CD4-positive, alpha-beta T cell treated with Interleukin-21 for 1 hour (primary cell): ENCODE measurements around the gene CDIPT.
A peak's percentile ranks its signal among the peaks of the same experiment; 100 is the strongest.
"Not testable (repeated sequence)": the region's sequence is repeated elsewhere in the genome, so short reads cannot be mapped to it uniquely, and the experiment has no call there.

Source experiments
- DNase-seq: peaks from one replicate; pipeline ENCODE4 v3.0.0-alpha.2; 2020

The CDIPT gene

DNA sequence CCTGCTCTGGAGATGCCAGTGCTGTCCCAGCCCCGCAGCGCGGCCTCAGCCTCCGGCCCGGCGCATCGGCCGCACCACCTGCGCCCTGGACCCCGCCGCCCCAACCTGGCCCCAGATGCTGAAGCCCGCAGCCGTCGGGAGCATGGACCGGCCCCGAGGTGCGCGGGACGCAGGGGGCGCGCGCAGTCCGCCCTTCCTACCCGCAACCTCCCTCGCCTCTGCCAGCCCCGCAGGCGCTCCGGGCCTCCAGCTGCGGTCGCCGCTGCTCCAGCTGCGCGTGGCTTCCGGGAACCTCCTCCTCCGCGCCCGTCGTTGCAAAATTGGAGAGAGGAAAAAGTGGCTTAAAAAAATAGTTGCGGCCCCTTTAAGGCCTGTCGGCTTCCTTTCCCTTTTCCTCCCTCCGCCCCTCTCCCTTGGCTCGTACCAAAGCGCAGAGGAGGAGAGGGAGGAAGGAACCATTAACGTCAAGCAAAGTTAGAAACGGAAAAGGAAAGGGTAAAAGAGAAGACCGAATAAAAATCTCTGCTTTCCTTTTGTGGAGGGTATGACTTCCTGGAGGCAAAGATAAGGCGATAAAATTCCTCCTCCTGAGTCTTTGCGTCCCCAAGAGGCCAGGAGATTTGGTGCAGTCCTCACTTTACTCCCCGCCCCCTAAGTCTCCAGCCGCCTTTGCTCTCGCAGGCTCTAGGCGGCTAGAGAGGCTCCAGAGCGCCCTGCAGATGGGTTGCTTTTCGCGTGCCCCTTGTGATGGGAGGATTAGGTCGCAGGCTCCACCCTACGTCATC is at the start of gene CDIPT:
Gene CDIPT (minus strand): TSS at position 343 of the 785 bp plus-strand sequence. CDS start 369 bp downstream, outside the sequence.
- DNase-seq, result peak; percentile 96

DNA sequence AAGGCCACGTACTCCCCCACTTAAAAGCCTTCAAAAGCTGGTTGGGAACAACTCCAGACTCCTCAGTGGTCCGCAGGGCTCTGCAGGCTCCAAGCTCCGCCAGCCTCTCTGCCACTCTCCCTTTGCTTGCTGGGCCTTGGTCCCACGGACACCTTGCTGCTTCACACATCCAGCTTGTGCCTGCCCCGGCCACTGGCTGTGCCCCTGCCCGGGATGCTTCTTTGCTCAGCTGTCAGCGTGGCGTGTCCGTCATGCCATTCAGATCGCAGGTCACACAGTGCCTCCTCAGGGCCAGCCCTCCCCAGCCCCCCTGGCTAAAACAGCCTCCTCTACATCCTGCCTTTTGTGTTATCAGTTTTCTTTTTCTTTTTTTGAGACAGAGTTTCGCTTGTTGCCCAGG is 49.1 kb upstream of the CDIPT start:
- no peak for DNase-seq

GRCh38 chr16:29911676-29912010 is 48.6 kb upstream of the CDIPT start:
- DNase-seq, result no peak

DNA sequence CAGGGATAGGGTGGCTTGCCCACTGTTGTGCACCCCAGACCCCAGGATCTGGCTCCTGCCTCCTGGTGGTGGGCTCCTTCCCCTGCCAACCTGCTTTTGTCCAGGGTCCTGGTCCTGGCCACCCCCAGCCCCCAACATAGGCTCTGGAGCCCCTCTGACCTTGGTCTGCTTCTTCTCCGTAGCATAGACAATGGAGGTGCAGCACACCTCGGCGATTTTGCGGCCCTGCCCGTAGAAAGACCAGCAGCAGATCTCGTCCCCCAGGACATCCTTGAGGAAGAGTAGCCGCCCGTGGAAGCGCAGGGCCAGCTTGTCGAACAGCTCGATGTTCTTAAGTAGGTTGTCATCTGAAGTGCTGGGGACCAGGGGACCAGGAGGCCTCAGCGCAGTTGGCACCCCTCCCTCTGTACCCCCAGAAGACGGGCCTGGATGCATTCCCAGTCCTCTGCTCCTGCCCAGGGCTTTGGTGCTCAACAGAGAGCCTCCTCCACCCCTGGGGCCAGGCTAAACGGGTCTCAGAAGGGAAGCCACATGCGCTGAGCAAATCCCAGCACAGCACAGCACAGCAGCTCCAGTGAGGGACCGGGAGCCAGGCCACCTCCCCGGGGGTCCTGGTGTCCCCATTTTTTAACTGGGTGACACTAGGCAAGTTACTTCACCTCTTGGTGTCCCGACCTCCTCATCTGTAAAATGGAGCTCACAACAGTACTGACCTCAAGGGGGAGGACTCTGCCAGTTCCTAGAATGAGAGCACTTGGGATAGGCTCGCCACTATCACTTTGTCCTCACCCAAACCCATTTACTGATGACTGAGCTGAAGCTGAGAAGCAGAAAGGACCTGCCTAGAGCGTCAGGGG is 48.0 kb upstream of the CDIPT start:
- no peak for DNase-seq

DNA sequence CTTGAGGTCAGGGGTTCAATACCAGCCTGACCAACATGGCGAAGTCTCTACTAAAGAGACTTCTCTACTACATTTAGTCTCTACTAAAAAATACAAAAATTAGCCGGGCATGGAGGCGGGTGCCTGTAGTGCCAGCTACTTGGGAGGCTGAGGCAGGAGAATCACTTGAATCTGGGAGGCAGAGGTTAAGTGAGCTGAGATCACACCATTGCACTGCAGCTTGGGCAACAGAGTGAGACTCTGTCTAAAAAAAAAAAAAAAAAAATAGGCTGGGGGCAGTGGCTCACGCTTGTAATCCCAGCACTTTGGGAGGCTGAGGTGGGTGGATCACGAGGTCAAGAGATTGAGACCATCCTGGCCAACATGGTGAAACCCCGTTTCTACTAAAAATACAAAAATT is 46.8 kb upstream of the CDIPT start:
- not testable (repeated sequence) for DNase-seq

DNA sequence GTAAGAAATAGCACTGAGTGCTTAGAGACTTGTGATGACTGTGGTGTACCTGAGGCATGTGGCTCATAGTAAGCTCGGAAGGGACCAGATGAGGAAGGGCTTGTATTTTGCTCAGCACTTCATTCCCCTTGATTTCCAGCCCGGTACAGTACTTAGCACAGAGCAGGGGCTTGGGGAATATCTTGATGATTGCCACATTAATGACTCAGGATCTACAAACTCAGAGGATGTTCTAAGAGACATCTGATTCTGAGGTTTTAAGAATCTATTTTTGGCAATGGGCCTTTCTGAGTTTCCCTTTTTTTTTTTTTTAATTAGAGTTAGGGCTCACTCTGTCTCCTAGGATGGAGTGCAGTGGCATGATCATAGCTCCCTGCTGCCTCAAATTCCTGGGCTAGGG is 46.4 kb upstream of the CDIPT start:
- DNase-seq, result no peak

DNA sequence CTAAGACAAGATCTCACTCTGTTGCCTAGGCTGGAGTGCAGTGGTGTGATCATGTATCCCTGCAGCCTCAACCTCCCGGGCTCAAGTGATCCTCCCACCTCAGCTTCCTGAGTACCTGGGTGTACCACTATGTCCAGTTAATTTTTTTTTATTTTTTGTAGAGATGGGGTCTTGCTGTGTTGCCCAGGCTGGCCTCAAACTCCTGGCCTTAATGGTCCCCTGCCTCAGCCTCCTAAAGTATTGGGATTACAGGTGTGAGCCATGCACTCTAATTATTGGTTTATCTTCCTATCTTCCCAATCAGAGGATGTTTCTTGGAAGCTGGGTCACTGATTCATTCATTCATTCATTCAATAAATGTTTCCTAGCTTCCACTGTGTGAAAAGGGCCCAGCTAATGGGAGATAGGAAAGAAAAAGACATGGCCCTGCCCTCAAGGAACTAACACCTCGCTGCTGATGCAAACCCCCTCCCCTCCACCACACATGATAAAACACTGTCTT is 45.7 kb upstream of the CDIPT start:
- no peak for DNase-seq

DNA sequence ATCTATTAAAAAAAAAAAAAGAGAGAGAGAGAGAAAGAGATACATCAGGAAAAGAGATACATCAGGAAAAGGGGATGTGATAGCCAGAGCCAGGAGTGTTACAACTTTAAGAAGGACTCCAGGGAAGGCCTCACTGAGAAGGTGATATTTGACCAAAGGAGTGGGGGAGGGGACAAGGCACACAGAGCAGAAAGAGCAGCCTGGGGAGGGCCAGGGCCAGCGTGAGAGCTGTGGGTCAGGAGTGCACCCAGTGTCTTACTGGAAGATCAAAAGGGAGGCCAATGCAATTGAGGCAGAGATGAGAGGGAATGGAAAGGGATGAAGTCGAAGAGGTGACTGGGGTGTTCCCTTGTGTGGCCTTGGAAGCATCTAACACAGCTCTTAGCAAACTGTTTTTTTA is 44.9 kb upstream of the CDIPT start:
- no peak for DNase-seq

DNA sequence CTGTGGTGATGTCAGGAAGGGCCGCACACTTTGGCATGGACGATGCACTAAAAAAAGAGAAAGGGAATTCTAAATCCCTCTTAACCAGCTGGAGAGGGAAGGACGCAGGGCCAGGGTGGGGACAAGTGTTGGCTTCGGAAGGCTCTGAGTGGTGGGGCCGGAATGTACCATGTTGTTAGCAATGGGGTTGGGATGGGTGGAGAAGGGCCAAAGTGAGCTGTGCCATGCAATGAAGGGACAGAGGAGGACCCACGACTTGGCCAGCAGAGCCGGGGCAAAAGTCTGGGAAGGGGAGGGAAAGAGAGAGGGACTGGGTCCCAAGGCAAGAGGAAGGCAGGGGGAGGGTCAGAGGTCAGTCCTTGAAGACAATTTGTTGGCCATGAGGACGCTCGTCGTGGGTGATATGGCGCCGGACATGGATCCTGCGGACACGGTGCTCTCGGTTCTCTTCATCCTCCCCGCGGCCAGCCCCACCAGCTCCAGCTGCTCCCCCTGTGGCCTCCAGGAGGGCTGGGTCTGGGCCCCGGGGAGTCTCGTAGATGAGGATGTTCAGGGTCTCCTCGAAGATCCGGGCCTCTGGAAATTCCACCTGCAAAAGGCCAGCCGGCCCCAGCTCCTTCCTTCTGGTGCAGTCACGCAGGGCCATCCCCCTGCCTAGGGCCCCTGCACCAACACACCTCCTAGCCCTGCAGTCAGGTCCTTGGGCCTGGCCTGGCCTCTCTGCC is 43.7 kb upstream of the CDIPT start:
- DNase-seq, result no peak

DNA sequence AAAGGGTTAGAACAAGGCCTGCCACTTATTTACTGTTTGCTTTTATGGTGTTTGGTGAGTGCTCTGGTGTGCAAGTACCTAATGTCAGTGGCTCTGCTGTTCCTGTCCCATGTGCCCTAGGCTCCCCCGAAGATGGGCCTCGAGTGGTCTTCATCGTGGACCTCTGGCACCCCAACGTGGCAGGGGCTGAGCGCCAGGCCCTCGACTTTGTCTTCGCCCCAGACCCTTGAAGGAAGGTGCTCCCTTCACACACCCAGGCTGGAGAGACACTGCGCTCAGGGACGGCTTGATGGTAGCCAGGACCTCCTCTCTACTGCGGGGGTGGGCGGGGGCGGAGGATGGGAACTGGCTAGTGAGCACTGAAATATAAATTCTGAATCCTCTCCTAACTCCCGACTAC is 42.6 kb upstream of the CDIPT start:
- DNase-seq, result no peak

GRCh38 chr16:29904947-29905346 is 41.9 kb upstream of the CDIPT start:
- no peak for DNase-seq

DNA sequence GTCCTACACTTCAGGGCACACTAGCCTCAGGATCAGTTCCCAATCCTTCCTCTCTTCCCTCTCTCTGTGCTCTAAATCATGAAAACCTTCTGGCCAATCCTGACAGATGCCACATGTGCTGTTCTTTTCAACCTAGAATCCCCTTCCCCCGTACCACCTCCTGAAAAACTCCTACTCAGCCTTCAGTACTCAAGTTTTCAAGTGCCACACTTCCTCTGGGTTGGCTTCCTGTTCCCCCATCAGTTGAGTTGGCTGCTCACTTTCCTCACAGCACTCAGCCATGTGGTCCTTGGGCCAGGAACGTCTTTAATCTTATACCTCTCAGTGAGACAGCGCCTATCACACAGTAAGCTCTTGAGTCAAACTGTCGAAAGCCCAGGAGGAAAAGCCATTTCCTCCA is 40.6 kb upstream of the CDIPT start:
- no peak for DNase-seq

- DNase-seq, result no peak
Observed at GRCh38 chr16:29901607-29901945, 38.5 kb upstream of the CDIPT start.

DNA sequence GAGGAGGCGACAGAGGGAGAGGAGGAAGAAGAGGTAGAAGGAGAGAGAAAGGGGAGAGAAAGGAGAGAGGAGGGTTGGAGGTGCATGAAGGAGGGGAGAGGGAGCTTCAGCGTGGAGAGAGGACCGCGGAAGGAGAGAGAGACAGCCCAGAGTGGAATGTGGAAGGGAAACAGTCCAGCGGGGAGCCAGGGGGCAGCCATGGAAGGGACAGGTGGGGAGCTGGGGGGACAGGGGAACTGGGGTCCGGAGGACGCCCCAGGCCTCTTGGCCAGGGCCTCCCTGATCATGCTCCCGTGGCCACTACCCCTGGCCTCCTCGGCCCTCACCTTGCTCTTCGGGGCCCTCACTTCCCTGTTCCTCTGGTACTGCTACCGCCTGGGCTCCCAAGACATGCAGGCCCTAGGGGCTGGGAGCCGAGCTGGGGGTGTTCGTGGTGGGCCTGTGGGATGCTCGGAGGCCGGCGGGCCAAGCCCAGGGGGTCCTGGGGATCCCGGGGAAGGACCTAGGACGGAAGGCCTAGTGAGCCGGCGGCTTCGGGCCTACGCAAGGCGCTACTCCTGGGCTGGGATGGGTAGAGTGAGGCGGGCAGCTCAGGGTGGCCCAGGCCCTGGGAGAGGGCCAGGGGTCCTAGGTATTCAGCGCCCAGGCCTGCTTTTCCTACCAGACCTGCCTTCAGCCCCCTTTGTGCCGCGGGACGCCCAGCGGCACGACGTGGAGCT is 38.0 kb upstream of the CDIPT start:
- no peak for DNase-seq

DNA sequence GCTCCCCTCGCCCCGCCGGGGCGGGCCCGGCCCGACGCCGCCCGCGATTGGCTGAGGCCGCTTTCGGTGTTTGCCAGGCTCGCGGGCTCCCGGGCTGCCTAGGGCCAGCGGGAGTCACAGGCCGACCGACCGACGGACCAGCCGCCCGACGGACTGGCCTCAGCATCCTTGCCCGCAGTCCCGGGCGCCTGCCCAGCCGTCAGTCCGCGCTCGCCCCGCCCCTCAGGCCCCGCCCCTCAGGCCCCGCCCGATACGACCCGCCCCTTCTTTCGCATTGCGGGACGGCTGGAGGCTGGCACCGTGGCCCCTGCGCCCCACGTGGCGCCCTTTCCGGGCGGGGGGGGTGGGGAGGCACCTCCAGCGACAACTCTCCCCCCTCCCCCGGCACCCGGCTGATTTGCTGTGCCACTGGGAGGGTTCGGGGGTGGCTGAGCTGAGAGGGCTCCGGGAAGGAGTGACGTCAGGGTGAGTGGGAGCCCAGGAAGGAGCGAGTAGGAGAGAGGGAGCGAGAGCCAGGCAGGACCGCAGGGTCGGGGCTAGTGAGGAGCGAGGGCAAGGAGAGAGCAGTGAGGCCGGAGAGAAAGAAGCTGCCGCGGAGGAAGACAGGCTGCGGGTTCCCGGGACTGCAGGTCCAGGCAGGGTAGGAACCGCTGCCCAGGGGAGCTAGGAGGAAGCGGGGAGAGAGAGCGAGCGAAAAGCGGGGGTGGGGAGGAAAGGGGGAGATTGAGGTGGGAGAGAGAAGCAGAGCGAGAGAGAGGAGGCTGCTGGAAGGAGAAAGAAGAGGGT is 37.3 kb upstream of the CDIPT start, which contains the start of gene ASPHD1:
Gene ASPHD1 (plus strand): TSS at position 387 of the 786 bp plus-strand sequence. CDS start 484 bp downstream, outside the sequence.
- peak; percentile 69 for DNase-seq

- peak; percentile 77 for DNase-seq
Observed at GRCh38 chr16:29899516-29900101, 36.6 kb upstream of the CDIPT start, which contains the start of gene SEZ6L2. SEZ6L2 (minus strand) TSS chr16:29899550; CDS start chr16:29899019, 531 bp downstream.

DNA sequence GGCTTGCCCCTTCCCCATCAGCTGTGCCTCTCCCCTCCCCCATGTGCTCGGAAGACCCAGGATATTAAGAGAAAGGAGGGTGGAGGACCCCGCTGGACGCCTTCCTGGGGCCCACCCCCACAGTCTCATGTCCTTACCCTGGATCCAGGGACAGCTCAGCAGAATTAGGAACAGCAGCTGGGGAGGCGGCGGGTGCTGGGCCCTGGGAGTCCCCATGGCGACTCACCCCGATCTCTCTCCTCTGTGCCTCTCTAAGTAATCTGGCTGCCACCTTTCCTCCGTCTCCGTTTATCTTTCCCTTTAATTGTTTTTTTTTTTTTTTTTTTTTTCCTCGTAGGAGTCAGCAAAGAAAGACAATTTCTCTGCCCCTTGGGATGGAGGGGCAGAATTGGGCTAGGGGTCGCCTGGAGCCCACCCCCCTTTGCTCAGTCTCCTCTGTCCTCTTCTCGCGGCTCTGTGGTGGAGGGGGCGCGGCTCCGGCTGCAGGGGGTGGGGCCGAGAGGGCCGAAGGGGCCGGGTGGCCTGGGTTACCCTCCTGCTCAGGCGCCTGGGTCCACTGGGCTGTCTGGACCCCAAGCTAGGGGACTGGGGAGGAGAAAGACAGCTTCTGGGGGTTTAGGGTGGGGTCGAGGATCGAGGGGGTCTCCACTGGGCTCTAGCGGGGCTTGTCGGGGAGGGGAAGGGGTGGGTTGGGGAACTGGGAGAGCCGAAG is 35.9 kb upstream of the CDIPT start:
- DNase-seq, result no peak

DNA sequence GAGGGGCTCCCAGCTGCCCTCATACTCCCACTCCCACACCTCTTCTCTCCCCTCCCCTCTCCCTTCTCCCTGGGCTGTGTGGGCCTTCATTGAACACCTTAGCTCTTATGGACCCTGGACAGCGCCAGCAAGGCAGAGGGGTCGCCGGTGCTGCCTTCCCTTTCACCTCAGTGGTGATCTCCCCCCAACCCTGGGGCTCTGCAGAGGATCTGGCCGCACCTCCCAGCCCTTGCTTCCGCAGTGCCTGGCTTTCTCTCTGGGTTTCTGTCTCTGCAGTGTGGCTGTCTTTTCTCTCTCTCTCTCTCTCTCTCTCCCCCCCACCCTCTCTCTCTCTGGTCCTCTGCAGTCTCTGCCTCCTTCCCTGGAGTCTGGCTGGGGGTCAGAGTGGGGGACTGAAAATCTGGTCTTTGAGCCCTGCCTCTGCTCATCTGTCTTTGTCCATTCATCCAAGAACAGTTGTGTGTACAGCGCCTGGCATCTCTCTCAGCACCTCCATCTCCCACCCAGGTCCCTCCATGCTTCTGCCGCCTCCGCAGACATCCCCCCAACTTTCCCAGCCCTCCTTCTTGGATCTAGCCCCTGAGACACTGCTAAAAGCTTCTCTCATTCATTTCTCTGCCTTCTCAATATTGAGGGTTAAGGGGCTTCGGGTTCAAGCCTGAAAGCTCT is 35.2 kb upstream of the CDIPT start:
- no peak for DNase-seq

- no peak for DNase-seq
Observed at GRCh38 chr16:29897333-29897732, 34.3 kb upstream of the CDIPT start.

DNA sequence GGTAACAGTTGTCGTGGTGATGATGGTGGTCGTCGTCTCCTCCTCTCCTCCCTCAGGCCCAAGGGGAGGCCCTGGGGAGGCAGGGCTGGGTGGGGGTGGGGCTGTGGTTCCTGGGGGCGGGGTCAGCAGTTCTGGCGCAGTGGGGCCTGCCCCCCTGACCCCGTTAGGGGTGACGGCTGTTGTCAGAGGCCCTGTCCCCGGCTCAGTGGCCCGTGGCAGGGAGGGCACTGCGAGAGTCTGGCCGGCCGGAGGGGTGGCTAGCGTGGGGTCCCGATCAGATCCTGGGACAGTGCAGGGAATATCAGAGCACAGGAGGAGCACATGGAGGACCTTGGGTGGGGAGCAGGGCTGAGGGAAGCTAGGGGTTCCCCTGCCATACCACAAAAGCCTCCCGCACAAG is 33.8 kb upstream of the CDIPT start:
- DNase-seq, result no peak
